Stimulated activated memory B cell treated with anti-CD40 and anti-IgM and Interleukin-4, amounts not matched to agents 10 μg/mL and 1 μg/mL and 100 μg/mL, for 72 hours (primary cell): ENCODE results near the gene S100A8.
"Not testable (repeated sequence)": the region's sequence is repeated elsewhere in the genome, so short reads cannot be mapped to it uniquely, and the experiment has no call there.

Experiments used
- ATAC-seq: fragments of 150-1000 bp; cut with Tn5 transposase; 2 replicates; pipeline ENCODE4 v1.10.0; 2021
- H3K27ac Mint-ChIP-seq: one replicate; pipeline ENCODE4 v1.8.0; 2022; ENCODE audit warnings: mild to moderate bottlenecking, mixed read lengths
- H3K27me3 Mint-ChIP-seq: one replicate; pipeline ENCODE4 v1.8.0; 2022; ENCODE audit warnings: mixed read lengths
- H3K36me3 Mint-ChIP-seq: one replicate; pipeline ENCODE4 v1.8.0; 2022; ENCODE audit warnings: mixed read lengths
- H3K4me1 Mint-ChIP-seq: one replicate; pipeline ENCODE4 v1.8.0; 2022; ENCODE audit warnings: mixed read lengths
- H3K4me3 Mint-ChIP-seq: one replicate; pipeline ENCODE4 v1.8.0; 2022; ENCODE audit warnings: mild to moderate bottlenecking, moderate library complexity, mixed read lengths
- H3K9me3 Mint-ChIP-seq: one replicate; pipeline ENCODE4 v1.8.0; 2022; ENCODE audit warnings: mixed read lengths

S100A8 gene

GRCh38 chr1:153353226-153353947 lies 37.5 kb downstream of the S100A8 start:
- H3K36me3 Mint-ChIP-seq = no peaks in the 10 kb centered on the region
- H3K27ac Mint-ChIP-seq = no peak overlapping the region
- peaks cover 27% of the 10 kb centered on the region for H3K4me1 Mint-ChIP-seq
- H3K9me3 Mint-ChIP-seq = no peaks in the 10 kb centered on the region
- ATAC-seq = no peak
- H3K4me3 Mint-ChIP-seq = no peak overlapping the region
- H3K27me3 Mint-ChIP-seq = peaks cover 61% of the 10 kb centered on the region

GRCh38 chr1:153352523-153352922 lies 38.4 kb downstream of the S100A8 start:
- Mint-ChIP-seq H3K27me3 (peaks cover 64% of the 10 kb centered on the region), H3K4me1 (peaks cover 19% of the 10 kb centered on the region), H3K36me3 (no peaks in the 10 kb centered on the region), H3K9me3 (no peaks in the 10 kb centered on the region), H3K4me3 (no peak overlapping the region), H3K27ac (no peak overlapping the region)
- ATAC-seq = peak; percentile 43

- Mint-ChIP-seq H3K36me3 (no peaks in the 10 kb centered on the region), H3K4me1 (peaks cover 21% of the 10 kb centered on the region), H3K27me3 (peaks cover 72% of the 10 kb centered on the region), H3K9me3 (no peaks in the 10 kb centered on the region), H3K4me3 (no peak overlapping the region), H3K27ac (no peak overlapping the region)
- no peak for ATAC-seq
Observed at GRCh38 chr1:153350321-153350957, 40.4 kb downstream of the S100A8 start.

GRCh38 chr1:153349363-153350320 lies 41.2 kb downstream of the S100A8 start:
- Mint-ChIP-seq H3K4me1 (peaks cover 27% of the 10 kb centered on the region), H3K27me3 (peaks cover 71% of the 10 kb centered on the region), H3K9me3 (no peaks in the 10 kb centered on the region), H3K4me3 (no peak overlapping the region), H3K27ac (no peak overlapping the region), H3K36me3 (no peaks in the 10 kb centered on the region)
- no peak for ATAC-seq

GRCh38 chr1:153348511-153349362 lies 42.1 kb downstream of the S100A8 start, which contains the start of gene PGLYRP4:
PGLYRP4 (minus strand) TSS chr1:153348841; CDS start chr1:153347932, 909 bp downstream.
- Mint-ChIP-seq H3K9me3 (no peaks in the 10 kb centered on the region), H3K27me3 (peaks cover 76% of the 10 kb centered on the region), H3K27ac (no peak within 1 kb of the TSS), H3K4me3 (no peak within 1 kb of the TSS), H3K36me3 (no peaks in the 10 kb centered on the region), H3K4me1 (peaks cover 34% of the 10 kb centered on the region)
- no peak for ATAC-seq

- Mint-ChIP-seq H3K9me3 (no peaks in the 10 kb centered on the region), H3K4me3 (no peak overlapping the region), H3K27me3 (peaks cover 76% of the 10 kb centered on the region), H3K36me3 (no peaks in the 10 kb centered on the region), H3K4me1 (peaks cover 39% of the 10 kb centered on the region), H3K27ac (no peak overlapping the region)
- ATAC-seq = no peak
Observed at GRCh38 chr1:153347856-153348255, 43.0 kb downstream of the S100A8 start.

GRCh38 chr1:153347049-153347448 lies 43.8 kb downstream of the S100A8 start:
- H3K27ac Mint-ChIP-seq, H3K36me3 Mint-ChIP-seq, H3K9me3 Mint-ChIP-seq, H3K4me3 Mint-ChIP-seq, ATAC-seq: not testable (repeated sequence)
- Mint-ChIP-seq H3K4me1 (peaks cover 34% of the 10 kb centered on the region), H3K27me3 (peaks cover 83% of the 10 kb centered on the region)

GRCh38 chr1:153346077-153346723 lies 44.7 kb downstream of the S100A8 start:
- Mint-ChIP-seq H3K27ac (no peak overlapping the region), H3K4me3 (no peak overlapping the region), H3K36me3 (no peaks in the 10 kb centered on the region), H3K9me3 (no peaks in the 10 kb centered on the region), H3K27me3 (peaks cover 92% of the 10 kb centered on the region), H3K4me1 (peaks cover 34% of the 10 kb centered on the region)
- peak; percentile 59 for ATAC-seq

GRCh38 chr1:153345187-153346076 lies 45.4 kb downstream of the S100A8 start:
- H3K27me3 Mint-ChIP-seq = peaks cover 98% of the 10 kb centered on the region
- H3K36me3 Mint-ChIP-seq = no peaks in the 10 kb centered on the region
- no peaks in the 10 kb centered on the region for H3K9me3 Mint-ChIP-seq
- H3K4me3 Mint-ChIP-seq = no peak overlapping the region
- no peak overlapping the region for H3K27ac Mint-ChIP-seq
- ATAC-seq = peak; percentile 62
- peaks cover 34% of the 10 kb centered on the region for H3K4me1 Mint-ChIP-seq

- peaks cover 91% of the 10 kb centered on the region for H3K27me3 Mint-ChIP-seq
- no peak for ATAC-seq
- H3K4me3 Mint-ChIP-seq = no peak overlapping the region
- no peaks in the 10 kb centered on the region for H3K36me3 Mint-ChIP-seq
- H3K9me3 Mint-ChIP-seq = no peaks in the 10 kb centered on the region
- H3K27ac Mint-ChIP-seq = no peak overlapping the region
- H3K4me1 Mint-ChIP-seq = peaks cover 34% of the 10 kb centered on the region
Observed at GRCh38 chr1:153344718-153345025, 46.2 kb downstream of the S100A8 start.

GRCh38 chr1:153343811-153344717 lies 46.8 kb downstream of the S100A8 start:
- Mint-ChIP-seq H3K36me3 (no peaks in the 10 kb centered on the region), H3K27ac (no peak overlapping the region), H3K4me3 (no peak overlapping the region), H3K4me1 (peaks cover 34% of the 10 kb centered on the region), H3K9me3 (no peaks in the 10 kb centered on the region), H3K27me3 (peaks cover 86% of the 10 kb centered on the region)
- no peak for ATAC-seq

GRCh38 chr1:153343040-153343681 lies 47.7 kb downstream of the S100A8 start:
- H3K9me3 Mint-ChIP-seq = no peaks in the 10 kb centered on the region
- peaks cover 86% of the 10 kb centered on the region for H3K27me3 Mint-ChIP-seq
- H3K27ac Mint-ChIP-seq = no peak overlapping the region
- no peaks in the 10 kb centered on the region for H3K36me3 Mint-ChIP-seq
- peaks cover 34% of the 10 kb centered on the region for H3K4me1 Mint-ChIP-seq
- no peak overlapping the region for H3K4me3 Mint-ChIP-seq
- no peak for ATAC-seq
